NCI-H1092 (cell line): Measurements from ENCODE around the gene PLPP1.

Experiments
- DNase-seq: peaks from one replicate; lab custom pipeline; 2025; lab: John Stamatoyannopoulos, UW

PLPP1 gene

GRCh38 chr5:55502759-55503158 lies 32.0 kb downstream of the PLPP1 start:
- no peak for DNase-seq

DNA sequence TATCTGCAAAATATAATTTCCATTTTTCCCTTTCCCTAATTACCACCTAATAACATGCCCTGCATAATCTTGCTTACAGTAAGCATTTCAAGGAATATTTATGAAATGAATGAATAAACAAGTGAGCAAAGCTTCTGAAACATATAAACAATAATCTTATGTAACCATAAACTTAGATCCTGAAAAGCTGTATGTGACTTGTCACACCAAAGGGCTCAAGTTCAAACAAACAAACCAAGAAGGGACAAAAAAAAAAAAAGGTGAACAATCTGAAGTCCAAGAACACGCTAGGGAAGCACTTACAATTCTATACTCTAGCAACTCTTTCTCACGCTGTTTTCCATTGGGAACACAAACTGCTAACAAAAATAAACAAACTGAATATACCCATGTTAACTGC lies 36.3 kb downstream of the PLPP1 start:
- DNase-seq = no peak

GRCh38 chr5:55497712-55498111 lies 37.1 kb downstream of the PLPP1 start:
- no peak for DNase-seq

- DNase-seq = no peak
Observed at GRCh38 chr5:55495216-55495615, 39.5 kb downstream of the PLPP1 start.

DNA sequence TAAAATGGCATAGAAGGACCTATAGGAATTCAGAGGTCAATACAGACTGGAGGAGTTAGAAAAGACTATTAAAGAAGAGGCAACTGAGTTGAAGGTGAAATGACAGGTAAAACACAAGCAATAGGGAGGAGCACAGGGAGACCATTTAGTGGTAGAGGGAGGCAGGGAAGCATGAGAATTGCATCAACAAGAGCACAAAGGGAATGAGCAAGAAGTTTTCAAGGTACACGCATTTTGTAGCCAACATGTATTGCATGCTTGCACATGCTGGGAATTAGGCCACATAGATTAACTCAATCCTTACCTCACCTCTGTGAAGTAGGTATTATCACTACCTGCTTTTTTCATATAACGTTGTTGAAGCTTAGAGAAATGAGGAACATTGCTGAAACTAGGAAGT lies 42.3 kb downstream of the PLPP1 start:
- no peak for DNase-seq

DNA sequence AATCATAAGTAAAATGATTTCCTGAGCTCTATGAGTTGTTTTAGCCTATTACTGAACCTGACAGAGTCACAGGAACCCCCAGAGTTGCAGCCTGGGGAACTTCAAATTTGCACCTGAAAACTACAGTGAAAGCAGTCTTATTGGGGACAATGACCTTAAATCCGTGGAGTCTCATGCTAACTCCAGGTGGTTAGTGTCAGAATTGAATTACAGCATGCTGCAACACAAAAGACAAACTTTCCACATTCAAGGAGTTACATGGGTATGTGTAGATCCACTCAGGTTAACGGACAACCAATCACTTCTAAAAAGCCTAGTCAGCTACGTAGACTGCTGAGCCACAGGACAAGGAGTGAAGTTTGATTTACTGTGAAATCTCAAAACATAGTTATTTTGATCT lies 49.7 kb downstream of the PLPP1 start:
- DNase-seq = no peak

DNA sequence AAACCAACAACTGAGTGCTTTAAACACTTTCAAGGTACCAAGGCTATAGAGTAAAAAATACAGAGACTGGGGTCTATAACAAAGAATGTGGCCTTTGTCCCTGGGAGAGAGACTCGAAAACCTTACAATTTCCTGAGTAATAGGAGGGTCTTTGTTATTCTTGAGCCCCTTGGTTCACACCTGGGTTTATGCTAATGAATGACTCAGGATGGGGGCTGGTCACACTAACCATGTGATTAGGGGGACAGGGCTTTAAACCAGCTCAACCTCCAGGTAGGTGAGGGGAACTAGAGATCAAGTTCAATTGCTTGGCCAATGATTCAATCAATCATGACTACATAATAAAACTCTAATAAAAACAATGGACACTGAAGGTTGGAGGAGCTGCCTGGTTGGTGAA lies 50.2 kb downstream of the PLPP1 start:
- DNase-seq = no peak

- DNase-seq = no peak
Observed at GRCh38 chr5:55483885-55484284, 50.9 kb downstream of the PLPP1 start.

DNA sequence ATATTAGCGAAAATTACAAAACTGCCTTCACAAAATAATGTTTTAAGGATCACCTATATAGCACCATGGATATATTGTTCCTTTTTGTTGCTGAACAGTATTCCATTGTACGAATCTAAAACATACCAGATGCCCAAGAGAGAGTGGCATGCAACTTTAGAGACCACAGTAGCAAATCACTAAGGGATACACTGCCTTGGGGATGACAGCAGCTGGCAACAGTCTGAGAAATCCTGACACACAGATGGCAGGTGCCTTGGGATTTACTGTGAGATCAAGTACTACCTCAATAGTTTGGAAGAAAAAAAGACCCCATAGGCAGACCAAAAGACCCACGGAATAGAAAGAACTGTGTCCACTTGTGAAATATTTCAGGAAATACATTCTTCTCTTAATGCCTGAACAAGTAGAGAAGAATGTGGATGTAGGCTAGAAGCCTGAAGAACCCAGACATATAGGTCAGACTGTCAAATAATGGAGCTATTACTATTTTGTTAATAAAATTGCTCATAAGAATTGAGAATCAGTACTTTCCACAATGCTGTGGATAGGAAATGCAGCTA lies 53.4 kb downstream of the PLPP1 start:
- no peak for DNase-seq

- DNase-seq = no peak
Observed at GRCh38 chr5:55480781-55481180, 54.0 kb downstream of the PLPP1 start.

GRCh38 chr5:55472642-55473041 lies 62.1 kb downstream of the PLPP1 start:
- no peak for DNase-seq

DNA sequence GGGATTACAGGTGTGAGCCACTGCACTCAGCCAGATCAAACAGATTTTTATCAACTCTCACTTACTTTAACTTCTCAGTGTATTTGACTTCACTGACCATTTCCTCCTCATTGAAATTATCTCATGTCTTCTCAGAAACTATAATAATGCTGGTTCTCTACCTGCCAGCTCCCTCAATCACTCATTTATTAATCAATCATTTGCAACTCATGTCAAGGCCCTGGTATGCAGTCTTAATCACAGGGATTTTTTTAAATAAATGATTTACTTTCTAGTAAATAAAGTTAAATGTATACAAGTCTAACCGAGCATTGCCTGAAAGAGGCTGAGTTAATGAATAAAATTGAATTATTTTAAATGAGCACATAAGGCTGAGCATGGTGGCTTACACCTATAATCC lies 63.3 kb downstream of the PLPP1 start:
- DNase-seq = no peak

- DNase-seq = no peak
Observed at GRCh38 chr5:55470282-55470681, 64.5 kb downstream of the PLPP1 start.

GRCh38 chr5:55469839-55470238 lies 64.9 kb downstream of the PLPP1 start:
- no peak for DNase-seq

- no peak for DNase-seq
Observed at GRCh38 chr5:55467862-55468551, 66.8 kb downstream of the PLPP1 start.

- DNase-seq = no peak
Observed at GRCh38 chr5:55463613-55464012, 71.2 kb downstream of the PLPP1 start.

DNA sequence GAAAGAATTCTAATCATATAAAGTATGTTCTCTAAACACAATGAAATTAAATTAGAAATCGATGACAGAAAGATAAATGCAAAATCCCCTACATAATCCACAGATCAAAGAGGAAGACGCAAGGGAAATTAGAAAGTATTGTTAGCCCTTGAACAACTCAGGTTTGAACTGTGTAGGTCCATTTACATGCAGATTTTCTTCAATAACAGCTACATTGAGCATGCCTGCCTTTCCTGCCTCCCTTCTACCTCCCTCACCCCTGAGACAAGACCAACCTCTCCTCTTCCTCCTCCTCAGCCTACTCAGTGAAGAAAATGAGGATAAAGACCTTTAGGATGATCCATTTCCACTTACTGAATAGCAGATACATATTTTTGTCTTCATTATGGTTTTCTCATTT lies 75.2 kb downstream of the PLPP1 start:
- no peak for DNase-seq

GRCh38 chr5:55456216-55456895 lies 78.4 kb downstream of the PLPP1 start:
- DNase-seq = no peak

DNA sequence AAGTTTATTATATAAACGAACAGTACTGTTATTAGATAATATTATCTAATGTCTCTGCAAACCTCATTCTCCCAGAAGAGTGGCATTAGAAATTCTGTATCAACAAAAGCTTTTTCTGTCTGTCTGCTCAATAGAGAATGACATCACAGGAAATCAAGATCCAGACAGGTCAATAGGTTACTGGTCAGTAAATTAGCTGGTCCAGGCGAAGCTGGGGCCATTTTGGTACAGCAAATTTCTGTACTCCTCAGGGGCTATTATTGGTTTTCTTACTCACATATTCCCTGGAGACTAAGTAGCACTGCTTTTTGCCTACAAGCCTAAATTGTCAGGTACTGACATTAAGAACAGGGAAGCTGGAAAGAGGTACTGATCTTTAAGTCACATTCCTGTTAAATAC lies 80.5 kb downstream of the PLPP1 start:
- no peak for DNase-seq

DNA sequence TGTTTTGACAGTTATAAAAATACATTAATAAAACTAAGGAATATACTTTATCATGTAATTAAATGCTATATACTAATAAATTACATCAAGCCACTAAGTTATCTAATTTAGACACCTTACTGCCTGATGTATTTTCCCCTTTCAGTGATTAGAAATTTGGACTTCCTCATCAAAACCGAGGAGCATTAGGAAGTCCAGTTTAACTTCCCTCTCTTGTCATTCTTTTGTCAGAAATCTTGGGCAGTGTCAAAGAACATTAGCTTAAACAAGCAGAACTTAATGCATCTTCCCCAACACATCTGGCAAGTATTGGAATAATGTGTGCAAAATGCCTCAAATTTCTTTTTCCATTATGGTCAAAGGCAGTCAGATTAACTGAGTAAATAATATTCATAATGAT lies 81.6 kb downstream of the PLPP1 start:
- no peak for DNase-seq

GRCh38 chr5:55451976-55452375 lies 82.8 kb downstream of the PLPP1 start:
- DNase-seq = no peak

GRCh38 chr5:55450050-55450765 lies 84.6 kb downstream of the PLPP1 start:
- no peak for DNase-seq
